CD4-positive, alpha-beta T cell treated with Interleukin-15 for 1 hour (primary cell): ENCODE data around the gene OR6C1.
"Not testable (repeated sequence)": the region's sequence is repeated elsewhere in the genome, so short reads cannot be mapped to it uniquely, and the experiment has no call there.

Experiments used
- DNase-seq: peaks from one replicate; pipeline ENCODE4 v3.0.0-alpha.2; 2020

OR6C1 gene

DNA sequence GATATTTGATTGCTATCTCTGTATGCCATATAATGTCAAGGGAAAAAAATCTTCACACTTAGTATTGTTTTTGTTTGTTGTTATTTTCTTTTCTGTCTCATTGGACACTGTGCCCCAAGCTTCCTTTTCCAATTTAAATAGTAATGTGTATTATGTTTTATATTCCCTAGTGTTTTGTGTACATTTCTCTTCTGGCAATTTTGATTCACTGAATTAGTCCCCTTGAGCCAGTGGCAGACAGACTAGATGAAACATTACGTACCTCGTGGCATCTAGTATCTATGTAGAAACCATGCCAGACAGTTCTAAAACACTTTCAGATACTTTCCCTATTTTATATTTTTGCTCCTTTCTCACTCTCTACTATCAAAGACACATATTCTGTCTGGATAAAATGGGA, at the start of gene OR6C1:
TSS of gene OR6C1 (plus strand) at position 301 of the 400 bp plus-strand sequence. CDS start 6,257 bp downstream, outside the sequence.
- no peak for DNase-seq

DNA sequence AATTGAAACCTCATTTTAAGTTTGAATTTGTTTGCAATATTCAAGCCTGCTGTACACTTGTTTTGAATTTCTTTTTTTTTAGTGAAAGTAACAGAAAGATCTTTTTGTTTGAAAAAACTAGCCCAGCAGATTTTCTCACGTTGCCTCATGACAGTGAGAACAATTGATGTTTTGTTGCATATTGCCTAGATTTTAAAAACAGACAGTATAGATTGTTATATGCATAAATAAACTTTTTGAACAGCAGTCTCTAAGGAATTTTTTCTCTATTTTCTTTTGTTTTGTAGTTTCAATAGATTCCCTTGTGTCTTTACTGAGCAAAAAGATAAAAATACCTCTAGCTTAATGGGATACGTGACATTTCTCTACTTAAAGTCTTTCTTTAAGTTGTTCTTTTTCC, 33.2 kb upstream of the OR6C1 start:
- DNase-seq = no peak

DNA sequence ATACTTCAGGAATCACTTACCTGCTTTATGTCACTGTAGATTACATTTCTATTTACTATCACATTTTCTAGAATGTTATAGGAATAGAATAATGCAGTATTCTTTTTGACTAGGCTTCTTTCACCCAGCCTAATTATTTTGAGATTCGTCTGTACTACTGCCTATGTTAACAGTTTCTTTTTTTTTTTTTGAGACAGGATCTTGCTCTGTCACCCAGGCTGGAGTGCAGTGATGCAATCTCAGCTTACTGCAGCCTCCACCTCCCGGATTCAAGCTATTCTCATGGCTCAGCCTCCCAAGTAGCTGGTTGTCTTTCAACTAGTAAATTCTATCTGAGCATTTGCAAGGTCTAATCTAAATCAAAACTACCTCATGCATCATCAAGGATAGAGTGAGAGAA, 24.1 kb upstream of the OR6C1 start:
- no peak for DNase-seq

DNA sequence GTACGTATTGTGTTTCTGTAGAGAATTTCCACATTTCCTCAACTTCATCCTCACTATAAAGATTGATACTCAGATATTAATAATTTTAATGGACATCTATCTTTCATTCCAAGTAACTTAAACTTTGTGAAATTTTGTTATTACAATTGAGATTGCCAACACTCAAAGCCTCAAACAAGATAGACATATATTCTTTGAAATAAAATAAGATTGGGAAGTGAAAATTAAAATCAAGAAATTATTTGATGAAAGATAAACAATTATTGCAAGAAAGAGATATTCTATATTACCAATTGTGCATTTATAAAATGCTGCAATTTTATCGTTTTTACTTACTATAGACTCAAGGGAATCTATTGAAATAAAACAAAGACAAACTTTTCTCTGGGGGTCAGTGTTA, 17.7 kb upstream of the OR6C1 start, which contains the start of gene OR6C6:
TSS of gene OR6C6 (minus strand) at position 101 of the 400 bp plus-strand sequence. CDS start 1,337 bp downstream, outside the sequence.
- DNase-seq = no peak

DNA sequence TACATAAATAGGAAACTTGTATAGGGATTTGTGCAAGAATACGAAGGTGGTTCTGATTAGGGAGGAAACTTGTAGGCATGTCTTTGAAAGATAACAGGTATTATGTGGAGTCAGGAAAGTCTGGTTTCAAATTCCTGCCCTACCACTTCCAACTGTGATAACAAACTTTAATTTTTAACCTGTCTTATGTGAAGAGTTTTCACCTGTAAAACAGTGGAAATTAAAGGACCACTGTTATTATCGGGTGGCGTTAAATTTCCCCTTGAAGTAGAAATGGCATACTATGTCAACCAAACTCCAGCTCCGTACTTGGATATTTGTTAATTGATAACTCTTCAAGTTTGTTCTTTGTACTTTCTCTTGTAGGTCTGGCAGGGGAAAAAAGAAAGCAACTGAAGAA, 6.1 kb downstream of the OR6C1 start:
- DNase-seq = no peak

DNA sequence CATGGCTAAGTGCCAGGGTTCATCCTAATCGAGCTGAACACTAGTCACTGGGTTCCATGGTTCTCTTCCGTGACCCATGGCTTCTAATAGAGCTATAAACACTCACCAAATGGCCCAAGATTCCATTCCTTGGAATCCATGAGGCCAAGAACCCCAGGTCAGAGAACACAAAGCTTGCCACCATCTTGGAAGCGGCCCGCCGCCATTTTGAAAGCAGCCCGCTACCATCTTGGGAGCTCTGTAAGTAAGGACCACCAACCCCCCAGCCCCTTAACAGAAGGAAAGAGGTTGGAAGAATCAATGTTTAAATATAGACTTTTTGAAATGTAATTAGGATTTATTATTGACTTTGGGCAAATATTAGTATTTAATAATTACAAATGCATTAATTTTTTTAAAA, 11.7 kb downstream of the OR6C1 start:
- not testable (repeated sequence) for DNase-seq

DNA sequence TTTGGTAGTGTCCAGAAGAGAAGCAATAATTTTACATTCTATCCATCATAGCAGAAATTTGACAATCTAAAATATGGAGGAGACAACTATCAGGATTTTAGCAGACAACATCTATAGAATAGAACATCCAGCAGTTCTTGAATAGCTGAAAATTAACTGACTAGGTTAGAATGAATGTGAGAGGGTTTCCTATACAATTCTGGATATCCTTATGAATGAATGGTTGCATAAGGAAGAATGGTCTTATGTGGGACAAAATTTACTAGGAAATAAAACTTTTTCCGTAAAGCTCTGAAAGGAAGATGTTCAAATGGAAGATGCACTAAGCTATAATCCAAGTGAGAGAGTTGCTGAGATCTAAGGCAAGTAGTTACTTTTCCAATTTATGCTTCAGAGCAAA, 16.3 kb downstream of the OR6C1 start, which contains the start of gene OR6C3:
TSS of gene OR6C3 (plus strand) at position 301 of the 400 bp plus-strand sequence. CDS start 955 bp downstream, outside the sequence.
- DNase-seq = no peak

DNA sequence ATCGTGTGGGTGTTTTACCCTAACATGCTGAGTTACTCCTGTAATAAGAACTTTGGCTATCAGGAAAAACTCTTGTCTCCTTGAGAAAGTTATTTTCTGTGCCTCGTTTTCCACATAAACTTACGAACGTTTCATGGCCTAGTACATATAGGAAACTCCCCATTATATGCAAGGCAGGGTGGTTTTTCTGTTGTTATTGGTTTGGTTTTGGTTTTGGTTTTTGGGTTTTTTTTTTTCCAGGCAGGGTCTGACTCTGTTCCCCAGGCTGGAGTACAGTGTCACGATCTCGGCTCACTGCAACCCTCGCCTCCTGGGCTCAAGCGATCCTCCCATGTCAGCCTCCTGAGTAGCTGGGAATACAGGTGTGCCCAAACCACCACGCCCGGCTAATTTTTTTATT, 21.9 kb downstream of the OR6C1 start:
- DNase-seq = no peak

DNA sequence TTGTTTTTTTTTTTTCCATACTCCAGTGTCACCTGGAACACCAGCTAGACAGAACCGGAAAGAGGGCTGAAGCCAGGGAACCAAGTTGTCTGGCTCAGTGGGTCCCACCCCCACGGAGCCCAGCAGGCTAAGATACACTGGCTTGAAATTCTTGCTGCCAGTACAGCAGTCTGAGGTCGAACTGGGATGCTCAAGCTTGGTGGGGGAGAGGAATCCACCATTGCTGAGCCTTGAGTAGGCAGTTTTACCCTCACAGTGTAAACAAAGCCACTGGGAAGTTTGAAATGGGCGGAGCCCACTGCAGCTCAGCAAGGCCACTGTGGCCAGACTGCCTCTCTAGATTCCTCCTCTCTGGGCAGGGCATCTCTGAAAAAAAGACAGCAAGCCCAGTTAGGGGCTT, 41.2 kb downstream of the OR6C1 start:
- not testable (repeated sequence) for DNase-seq

DNA sequence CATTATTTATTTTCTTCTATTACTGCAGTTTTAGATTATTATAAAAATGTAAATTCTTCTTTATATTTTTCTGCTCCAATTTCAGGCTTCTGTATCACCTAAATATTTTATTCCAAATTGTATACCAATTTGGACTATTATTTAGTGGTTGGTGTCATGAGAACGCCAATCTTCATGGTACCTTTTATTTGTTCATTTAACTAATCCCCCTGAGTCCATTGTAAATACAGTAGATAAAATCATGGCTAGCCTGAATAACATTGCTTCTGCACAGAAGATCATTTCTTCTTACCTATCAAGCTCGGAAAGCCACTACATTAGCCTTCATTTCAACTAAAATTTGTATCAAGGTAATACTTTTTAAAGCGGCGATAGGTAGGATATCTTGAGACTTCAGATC, 48.5 kb downstream of the OR6C1 start, which contains the start of gene OR6C75:
TSS of gene OR6C75 (plus strand) at position 301 of the 400 bp plus-strand sequence. CDS start 2,136 bp downstream, outside the sequence.
- DNase-seq = no peak

DNA sequence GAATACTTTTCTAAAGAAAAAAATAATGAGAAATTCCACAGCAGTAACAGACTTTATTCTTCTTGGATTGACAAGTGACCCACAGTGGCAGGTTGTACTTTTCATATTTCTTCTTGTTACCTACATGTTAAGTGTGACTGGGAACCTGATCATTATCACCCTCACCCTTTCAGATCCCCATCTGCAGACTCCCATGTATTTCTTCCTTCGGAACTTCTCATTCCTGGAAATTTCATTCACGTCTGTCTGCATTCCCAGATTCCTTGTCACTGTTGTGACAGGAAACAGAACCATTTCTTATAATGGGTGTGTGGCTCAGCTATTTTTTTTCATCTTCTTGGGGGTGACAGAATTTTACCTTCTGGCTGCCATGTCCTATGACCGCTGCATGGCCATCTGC, 50.9 kb downstream of the OR6C1 start:
- DNase-seq = no peak
